GM19372 (cell line): Measurements from ENCODE around the gene PDX1.
A peak's percentile ranks its signal among the peaks of the same experiment; 100 is the strongest.

Source experiments
- ATAC-seq: cut with Tn5 transposase; IDR thresholded peaks from one replicate; pipeline ENCODE4 v1.9.1; 2021; ENCODE audit warnings: mild to moderate bottlenecking, low read depth, moderate library complexity; ENCODE audit not compliant: unreplicated experiment

The PDX1 gene

DNA sequence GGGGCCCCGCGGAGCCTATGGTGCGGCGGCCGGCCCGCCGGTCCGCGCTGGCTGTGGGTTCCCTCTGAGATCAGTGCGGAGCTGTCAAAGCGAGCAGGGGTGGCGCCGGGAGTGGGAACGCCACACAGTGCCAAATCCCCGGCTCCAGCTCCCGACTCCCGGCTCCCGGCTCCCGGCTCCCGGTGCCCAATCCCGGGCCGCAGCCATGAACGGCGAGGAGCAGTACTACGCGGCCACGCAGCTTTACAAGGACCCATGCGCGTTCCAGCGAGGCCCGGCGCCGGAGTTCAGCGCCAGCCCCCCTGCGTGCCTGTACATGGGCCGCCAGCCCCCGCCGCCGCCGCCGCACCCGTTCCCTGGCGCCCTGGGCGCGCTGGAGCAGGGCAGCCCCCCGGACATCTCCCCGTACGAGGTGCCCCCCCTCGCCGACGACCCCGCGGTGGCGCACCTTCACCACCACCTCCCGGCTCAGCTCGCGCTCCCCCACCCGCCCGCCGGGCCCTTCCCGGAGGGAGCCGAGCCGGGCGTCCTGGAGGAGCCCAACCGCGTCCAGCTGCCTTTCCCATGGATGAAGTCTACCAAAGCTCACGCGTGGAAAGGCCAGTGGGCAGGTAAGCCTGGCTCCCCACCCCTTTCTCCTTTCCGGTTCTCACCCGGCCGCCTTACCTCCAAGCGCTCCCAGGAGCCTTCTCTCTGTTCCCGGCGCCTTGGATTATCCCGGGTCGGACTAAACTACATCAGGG, at the start of gene PDX1:
Gene PDX1, plus strand, starts transcription at position 67 of the 743 bp plus-strand sequence. Its CDS starts 139 bp downstream, at position 206.
- no peak for ATAC-seq

DNA sequence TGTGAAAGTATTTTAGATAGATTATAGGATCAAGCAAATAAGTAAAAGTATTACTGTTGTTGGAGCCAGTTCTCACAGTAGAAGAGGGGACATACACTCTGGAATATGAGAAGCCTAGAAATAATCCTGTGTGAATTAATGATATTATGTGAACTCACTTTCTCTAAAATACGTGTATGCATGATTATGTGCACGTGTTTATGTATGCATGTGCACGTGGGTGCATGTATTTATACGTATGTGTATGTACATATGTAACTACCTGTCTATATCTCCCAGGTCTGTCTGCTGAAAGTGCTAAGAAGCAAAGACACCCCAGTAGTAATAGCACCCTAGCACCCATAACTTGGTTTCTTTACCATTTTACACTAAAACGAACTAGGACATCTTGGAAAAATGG, 41.5 kb upstream of the PDX1 start:
- ATAC-seq = no peak

DNA sequence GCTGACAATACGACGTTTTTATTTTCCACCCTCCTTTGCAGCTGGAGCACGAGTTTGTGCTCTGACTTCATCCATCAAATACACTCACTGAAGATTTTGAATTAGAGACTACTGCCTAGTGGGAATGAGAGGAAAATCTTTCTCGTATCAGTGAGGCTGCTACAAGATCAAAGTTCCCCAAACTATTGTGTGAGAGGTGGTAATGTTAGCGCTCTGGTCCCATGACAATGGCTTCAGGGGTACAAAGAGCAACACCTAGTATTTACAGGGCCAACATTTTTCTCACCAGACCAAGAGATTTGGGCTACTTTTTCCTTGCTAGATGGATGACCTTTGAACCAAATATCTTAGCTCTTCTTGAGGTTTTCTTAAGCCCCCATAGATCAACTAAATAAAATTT, 30.3 kb upstream of the PDX1 start:
- no peak for ATAC-seq

GRCh38 chr13:27896726-27897125, 23.1 kb upstream of the PDX1 start:
- no peak for ATAC-seq

GRCh38 chr13:27904719-27905118, 15.1 kb upstream of the PDX1 start:
- no peak for ATAC-seq

- no peak for ATAC-seq
These were observed 14.2 kb upstream of the PDX1 start for GRCh38 chr13:27905650-27906049.

GRCh38 chr13:27907121-27907787, 12.5 kb upstream of the PDX1 start:
- ATAC-seq = no peak

- ATAC-seq = no peak
These were observed 10.4 kb upstream of the PDX1 start for GRCh38 chr13:27909378-27909777.

- ATAC-seq = no peak
These were observed 8.3 kb upstream of the PDX1 start for GRCh38 chr13:27911521-27911920.

- ATAC-seq = no peak
These were observed 6.6 kb upstream of the PDX1 start for GRCh38 chr13:27913160-27913559.

DNA sequence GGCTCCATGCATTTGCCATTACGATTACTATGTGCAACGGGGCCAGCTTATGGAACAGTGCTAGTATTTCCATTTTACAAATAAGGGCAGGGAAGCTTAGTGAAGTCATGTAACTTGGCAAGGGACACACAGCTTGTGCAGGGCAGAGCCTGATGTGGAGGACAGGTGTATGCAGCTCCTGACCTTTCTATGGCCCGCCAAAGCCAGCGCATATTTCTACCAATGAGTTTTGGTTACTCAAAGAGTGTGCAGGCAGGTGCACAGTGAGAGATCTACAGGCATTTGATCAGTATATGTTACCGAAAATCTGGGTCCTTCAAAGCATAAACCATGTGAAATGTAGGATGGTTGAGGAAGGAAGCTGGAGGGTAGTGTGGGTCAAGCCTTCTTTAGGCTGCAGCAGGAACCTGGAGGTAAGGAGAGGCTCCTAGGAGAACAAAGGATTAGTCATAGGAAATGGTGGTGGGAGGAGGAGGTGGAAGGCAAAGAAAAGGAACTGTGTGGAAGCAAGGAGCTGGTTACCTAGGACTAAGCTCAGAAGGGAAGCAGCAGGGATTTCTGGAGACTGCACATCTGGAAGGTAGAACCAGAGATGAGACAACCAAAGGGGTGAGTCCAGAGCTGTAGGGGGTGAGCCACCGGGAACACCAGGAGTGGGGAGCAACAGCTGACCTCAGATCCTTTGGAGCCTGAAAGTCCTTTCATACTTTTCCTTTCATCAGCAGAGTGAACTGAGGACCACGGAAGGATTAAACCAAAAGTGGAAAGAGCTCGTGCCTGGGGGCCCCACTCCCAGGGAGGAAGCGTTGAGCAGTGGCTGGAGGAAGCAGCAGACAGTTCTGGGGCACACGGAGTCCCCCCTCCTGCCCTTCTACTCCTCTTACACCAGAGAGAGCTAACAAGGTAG, 4.2 kb upstream of the PDX1 start:
- no peak for ATAC-seq

DNA sequence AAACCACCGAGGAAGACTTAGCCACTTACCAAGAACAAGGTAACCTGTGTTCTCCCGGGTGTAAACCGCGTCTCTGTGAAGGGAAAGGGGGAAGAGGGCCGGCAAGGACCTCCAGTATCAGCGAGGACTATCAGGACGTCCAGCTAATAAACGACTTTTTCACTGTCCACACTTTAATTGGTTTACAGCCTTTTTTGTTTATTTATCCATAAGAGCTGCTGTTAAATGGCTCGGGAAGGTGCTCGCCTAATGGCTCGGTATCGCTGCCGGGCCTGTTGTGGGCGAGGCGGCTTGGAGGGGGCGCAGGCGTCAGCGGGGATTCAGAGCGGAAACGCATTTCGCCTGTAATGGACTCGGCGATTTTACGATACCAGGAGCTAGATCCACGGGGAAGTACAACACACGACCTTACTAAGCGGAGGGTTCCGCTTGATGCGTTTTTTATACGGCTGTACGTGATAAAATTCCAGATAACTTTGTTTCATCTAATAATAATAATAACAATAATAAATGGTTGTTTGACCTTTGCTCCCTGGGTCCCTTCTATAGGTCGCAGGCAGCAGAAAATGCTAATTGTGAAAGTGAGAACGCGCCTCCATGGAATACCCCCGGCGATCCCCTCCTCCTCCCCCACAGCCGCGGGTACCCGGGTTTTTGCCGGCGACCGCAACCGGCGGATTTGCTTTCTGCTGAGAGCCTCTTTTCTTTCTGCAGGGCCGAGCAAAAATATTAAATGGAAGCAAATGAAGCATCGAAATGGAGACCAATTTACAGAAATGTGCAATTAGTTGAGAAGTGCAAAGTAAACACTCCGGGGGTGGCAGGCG, 2.5 kb upstream of the PDX1 start:
- ATAC-seq = no peak

DNA sequence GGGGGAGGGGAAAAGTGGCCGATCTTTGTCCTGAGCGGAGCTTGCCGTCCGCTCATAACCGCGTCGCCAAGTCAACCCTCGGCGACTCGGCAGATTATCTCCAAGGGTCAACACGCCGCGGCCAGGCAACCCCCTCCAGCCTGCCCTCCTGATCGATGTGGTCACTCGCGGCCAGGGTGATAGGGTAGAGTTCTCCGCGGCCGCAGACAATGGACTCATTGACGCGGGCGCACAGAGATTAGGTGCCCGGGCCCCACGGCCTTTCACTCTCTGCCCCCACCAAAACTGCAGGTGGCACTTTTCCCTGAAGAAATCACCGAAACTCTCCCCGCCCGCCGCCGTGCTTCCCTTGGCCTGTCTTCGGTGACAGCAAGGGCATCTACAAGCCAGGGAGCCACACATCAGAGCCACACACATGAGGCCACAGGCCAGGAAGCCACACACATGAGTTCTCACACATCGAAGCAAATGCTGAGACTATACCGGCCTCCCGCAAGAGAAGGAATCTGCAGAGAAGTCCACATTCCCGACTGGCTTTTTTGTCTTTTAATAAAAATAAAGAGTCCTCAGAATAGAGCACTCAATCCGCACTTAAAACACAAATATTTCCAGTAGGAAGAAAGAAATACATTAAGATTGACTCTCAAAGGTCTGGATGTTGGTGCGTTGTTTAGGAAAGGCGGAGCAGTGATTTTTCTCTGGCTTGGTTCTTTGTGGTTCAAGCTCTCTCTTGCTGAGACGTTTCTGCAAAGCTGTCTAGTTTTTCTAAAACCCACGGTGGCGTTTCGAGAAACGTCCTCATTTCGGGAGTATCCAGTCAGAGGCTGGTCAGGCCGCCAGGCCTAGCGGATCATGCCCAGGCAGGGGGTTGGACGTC, 1.5 kb upstream of the PDX1 start:
- no peak for ATAC-seq

DNA sequence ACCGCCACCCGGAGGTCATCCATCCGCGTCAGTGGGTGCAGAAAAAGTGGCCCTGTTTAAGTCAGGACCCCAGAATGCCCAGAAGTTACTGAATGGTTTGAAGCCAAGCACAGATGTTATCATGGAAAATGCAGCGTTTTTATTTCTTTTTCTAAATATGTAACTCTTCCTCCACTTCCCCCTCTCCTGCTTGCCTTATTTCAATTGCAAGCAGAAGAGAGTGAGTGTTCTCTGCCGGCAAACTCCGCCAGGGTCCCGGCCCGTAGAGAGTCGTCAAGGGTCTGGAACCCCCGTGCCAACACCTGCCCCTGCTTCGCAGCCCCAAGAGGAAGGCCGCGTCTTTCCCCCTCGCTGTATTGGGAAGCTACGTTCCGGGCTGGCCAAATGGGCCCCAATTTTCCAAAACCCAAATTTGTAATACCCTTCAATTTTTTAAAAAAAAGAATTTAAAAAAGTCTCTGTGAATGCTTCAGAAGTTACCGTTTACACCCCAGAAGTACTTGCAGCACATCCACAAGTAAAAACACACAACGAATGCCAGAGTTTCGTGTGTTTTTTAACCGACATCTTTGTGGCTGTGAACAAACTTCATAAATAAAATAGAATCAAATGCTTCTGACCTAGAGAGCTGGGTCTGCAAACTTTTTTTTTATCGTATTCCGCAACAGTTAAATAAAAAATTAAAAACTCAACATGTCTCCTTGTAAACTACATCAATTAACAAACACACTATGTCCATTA, 712 bp upstream of the PDX1 start:
- no peak for ATAC-seq

DNA sequence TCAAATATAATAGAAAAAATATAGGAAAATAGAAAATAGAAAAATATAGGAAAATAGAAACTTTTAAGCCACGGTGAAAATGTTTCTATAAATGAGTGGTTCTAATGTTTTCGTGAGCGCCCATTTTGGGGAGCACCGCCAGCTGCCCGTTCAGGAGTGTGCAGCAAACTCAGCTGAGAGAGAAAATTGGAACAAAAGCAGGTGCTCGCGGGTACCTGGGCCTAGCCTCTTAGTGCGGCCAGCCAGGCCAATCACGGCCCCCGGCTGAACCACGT, 204 bp upstream of the PDX1 start:
- peak; percentile 49 for ATAC-seq

GRCh38 chr13:27920677-27921420, 1.0 kb downstream of the PDX1 start:
- ATAC-seq = no peak

GRCh38 chr13:27921421-27921960, 1.7 kb downstream of the PDX1 start:
- no peak for ATAC-seq
